Neural crest cell (in vitro differentiated cells): ENCODE measurements around the gene SLC12A7. TPM values are rescaled to one million over a fixed set of nuclear protein-coding genes. Genes with fewer than 3 reads are reported as not detected.

Source experiments
- DNase-seq: peaks from one replicate; pipeline ENCODE4 v3.0.0; 2021; ENCODE audit warnings: low read depth, mixed read lengths, low spot score
- H3K27ac Mint-ChIP-seq: one replicate; pipeline ENCODE4 v1.8.0; 2021; ENCODE audit warnings: mild to moderate bottlenecking, mixed read lengths; ENCODE audit not compliant: unreplicated experiment
- H3K27me3 Mint-ChIP-seq: 2 replicates; pipeline ENCODE4 v1.8.0; 2021; ENCODE audit warnings: low read depth, mild to moderate bottlenecking, mixed read lengths
- H3K36me3 Mint-ChIP-seq: 2 replicates; pipeline ENCODE4 v1.8.0; 2021; ENCODE audit warnings: low read depth, mild to moderate bottlenecking, mixed read lengths
- H3K4me1 Mint-ChIP-seq: 2 replicates; pipeline ENCODE4 v1.8.0; 2021; ENCODE audit warnings: mixed read lengths
- H3K4me3 Mint-ChIP-seq: one replicate; pipeline ENCODE4 v1.8.0; 2021; ENCODE audit warnings: mild to moderate bottlenecking, mixed read lengths
- H3K9me3 Mint-ChIP-seq: 2 replicates; pipeline ENCODE4 v1.8.0; 2021; ENCODE audit warnings: mixed read lengths
- total RNA-seq: library from RNA; stranded (reverse); gene quantifications from 2 replicates; pipeline ENCODE4 v1.2.1, GENCODE V29; 2021
- TF ChIP-seq, protein P1 (sequence below): fragments of 200-600 bp; sonication (generic); conservative IDR thresholded peaks from 2 replicates; pipeline ENCODE4 v1.5.0; 2021; ENCODE audit warnings: antibody characterized with exemption, mild to moderate bottlenecking

Gene SLC12A7
- total RNA-seq, 1 donor from 2014 or later: 40.7 TPM

- no peak overlapping the region for H3K27ac Mint-ChIP-seq
- H3K36me3 Mint-ChIP-seq: no peaks in the 10 kb centered on the region
- TF ChIP-seq, protein P1, sequence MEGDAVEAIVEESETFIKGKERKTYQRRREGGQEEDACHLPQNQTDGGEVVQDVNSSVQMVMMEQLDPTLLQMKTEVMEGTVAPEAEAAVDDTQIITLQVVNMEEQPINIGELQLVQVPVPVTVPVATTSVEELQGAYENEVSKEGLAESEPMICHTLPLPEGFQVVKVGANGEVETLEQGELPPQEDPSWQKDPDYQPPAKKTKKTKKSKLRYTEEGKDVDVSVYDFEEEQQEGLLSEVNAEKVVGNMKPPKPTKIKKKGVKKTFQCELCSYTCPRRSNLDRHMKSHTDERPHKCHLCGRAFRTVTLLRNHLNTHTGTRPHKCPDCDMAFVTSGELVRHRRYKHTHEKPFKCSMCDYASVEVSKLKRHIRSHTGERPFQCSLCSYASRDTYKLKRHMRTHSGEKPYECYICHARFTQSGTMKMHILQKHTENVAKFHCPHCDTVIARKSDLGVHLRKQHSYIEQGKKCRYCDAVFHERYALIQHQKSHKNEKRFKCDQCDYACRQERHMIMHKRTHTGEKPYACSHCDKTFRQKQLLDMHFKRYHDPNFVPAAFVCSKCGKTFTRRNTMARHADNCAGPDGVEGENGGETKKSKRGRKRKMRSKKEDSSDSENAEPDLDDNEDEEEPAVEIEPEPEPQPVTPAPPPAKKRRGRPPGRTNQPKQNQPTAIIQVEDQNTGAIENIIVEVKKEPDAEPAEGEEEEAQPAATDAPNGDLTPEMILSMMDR: no peak
- H3K4me1 Mint-ChIP-seq: peaks cover 16% of the 10 kb centered on the region
- no peak for DNase-seq
- H3K27me3 Mint-ChIP-seq: peaks cover 32% of the 10 kb centered on the region
- no peaks in the 10 kb centered on the region for H3K9me3 Mint-ChIP-seq
- H3K4me3 Mint-ChIP-seq: no peak overlapping the region
Observed at GRCh38 chr5:1152156-1152555, 40.3 kb upstream of the SLC12A7 start.

- Mint-ChIP-seq H3K9me3 (no peaks in the 10 kb centered on the region), H3K27ac (no peak overlapping the region)
Observed at GRCh38 chr5:1151316-1151715, 39.5 kb upstream of the SLC12A7 start.

GRCh38 chr5:1150866-1151265 is 39.0 kb upstream of the SLC12A7 start:
- Mint-ChIP-seq H3K36me3 (no peaks in the 10 kb centered on the region), H3K4me1 (peaks cover 21% of the 10 kb centered on the region), H3K9me3 (no peaks in the 10 kb centered on the region), H3K27ac (no peak overlapping the region), H3K27me3 (peaks cover 23% of the 10 kb centered on the region), H3K4me3 (no peak overlapping the region)
- TF ChIP-seq, protein P1: no peak
- no peak for DNase-seq

More at GRCh38 chr5:1151316-1151715, 39.5 kb upstream of the SLC12A7 start:
- Mint-ChIP-seq H3K36me3 (no peaks in the 10 kb centered on the region), H3K27me3 (peaks cover 24% of the 10 kb centered on the region), H3K4me3 (no peak overlapping the region), H3K4me1 (peaks cover 21% of the 10 kb centered on the region)
- TF ChIP-seq, protein P1: no peak
- DNase-seq: no peak

DNA sequence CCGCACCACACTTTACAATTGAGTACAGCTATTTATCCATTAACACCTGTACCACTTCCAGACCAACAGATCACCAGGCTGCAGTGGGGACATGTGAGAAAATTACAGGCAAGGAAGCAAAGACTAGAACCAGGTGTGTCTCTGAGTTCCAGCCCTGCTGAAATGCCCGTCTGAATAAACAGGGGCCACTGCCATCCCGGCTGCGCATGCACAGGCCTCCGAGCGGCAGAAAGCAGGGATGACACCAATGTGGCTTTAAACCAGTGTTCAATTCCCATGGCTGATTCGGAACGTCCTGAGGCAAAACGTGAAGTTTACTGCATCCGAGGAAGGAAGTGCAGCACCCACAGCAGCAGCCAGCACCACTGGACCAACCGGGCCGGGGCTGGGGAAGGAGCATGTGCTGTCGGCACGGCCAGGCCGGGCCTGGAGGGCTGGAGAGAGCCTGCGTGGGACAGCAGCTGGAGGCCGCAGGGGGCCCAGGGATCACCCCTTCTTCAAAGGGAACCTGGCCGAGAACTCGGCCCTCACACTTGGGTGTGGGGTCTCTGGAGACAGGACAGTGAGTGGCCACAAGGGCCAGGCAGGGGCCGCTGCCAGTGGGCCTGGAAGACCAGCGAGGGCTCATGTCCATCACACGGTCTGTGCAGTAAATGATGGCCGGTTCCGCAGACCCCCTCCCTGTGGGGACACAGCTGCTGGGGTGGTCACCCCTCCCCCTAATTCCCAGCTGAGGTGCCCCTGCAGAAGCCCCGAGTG is 33.0 kb upstream of the SLC12A7 start:
- H3K36me3 Mint-ChIP-seq: no peaks in the 10 kb centered on the region
- H3K4me3 Mint-ChIP-seq: no peak overlapping the region
- H3K27ac Mint-ChIP-seq: no peak overlapping the region
- peaks cover 10% of the 10 kb centered on the region for H3K4me1 Mint-ChIP-seq
- H3K9me3 Mint-ChIP-seq: no peaks in the 10 kb centered on the region
- TF ChIP-seq, protein P1: no peak
- no peak for DNase-seq
- H3K27me3 Mint-ChIP-seq: no peaks in the 10 kb centered on the region

- TF ChIP-seq, protein P1: no peak
- no peak overlapping the region for H3K4me3 Mint-ChIP-seq
- no peaks in the 10 kb centered on the region for H3K9me3 Mint-ChIP-seq
- no peaks in the 10 kb centered on the region for H3K36me3 Mint-ChIP-seq
- no peak overlapping the region for H3K27ac Mint-ChIP-seq
- H3K27me3 Mint-ChIP-seq: no peaks in the 10 kb centered on the region
- peaks cover 10% of the 10 kb centered on the region for H3K4me1 Mint-ChIP-seq
- no peak for DNase-seq
Observed at GRCh38 chr5:1144089-1144488, 32.2 kb upstream of the SLC12A7 start.
